Mesendoderm (in vitro differentiated cells): ENCODE measurements around the gene ZNF627.
A peak's percentile ranks its signal among the peaks of the same experiment; 100 is the strongest.
"Not testable (repeated sequence)": the region's sequence is repeated elsewhere in the genome, so short reads cannot be mapped to it uniquely, and the experiment has no call there.

Experiments
- DNase-seq: peaks from one replicate; pipeline ENCODE4 v3.0.0; 2013
- H2AK5ac ChIP-seq: 2 replicates; pipeline ENCODE4 v1.6.1; 2013; ENCODE audit warnings: low read length, inconsistent platforms
- H2BK120ac ChIP-seq: 2 replicates; pipeline ENCODE4 v1.6.1; 2013; ENCODE audit warnings: low read depth, mild to moderate bottlenecking, low read length, moderate library complexity, mixed read lengths
- H2BK15ac ChIP-seq: replicated peaks from 2 replicates; pipeline ENCODE4 v1.6.1; 2013; ENCODE audit warnings: low read depth, mild to moderate bottlenecking, moderate library complexity
- H2BK5ac ChIP-seq: 2 replicates; pipeline ENCODE4 v1.6.1; 2013; ENCODE audit warnings: low read length, inconsistent platforms
- H3K18ac ChIP-seq: 2 replicates; pipeline ENCODE4 v1.6.1; 2013; ENCODE audit warnings: mild to moderate bottlenecking, low read length, mixed read lengths
- H3K23ac ChIP-seq: one replicate; pipeline ENCODE4 v1.6.1; 2013; ENCODE audit warnings: low read length
- H3K27ac ChIP-seq: 2 replicates; pipeline ENCODE4 v1.5.1; 2013; ENCODE audit warnings: low read depth, mild to moderate bottlenecking, inconsistent platforms, low read length, moderate library complexity
- H3K27me3 ChIP-seq: 2 replicates; pipeline ENCODE4 v1.6.1; 2013; ENCODE audit warnings: low read length, control low read depth, mild to moderate bottlenecking, inconsistent platforms; ENCODE audit not compliant: insufficient read depth, poor library complexity
- H3K36me3 ChIP-seq: 2 replicates; pipeline ENCODE4 v1.6.1; 2013; ENCODE audit warnings: low read length, inconsistent platforms; ENCODE audit not compliant: control insufficient read depth, insufficient read depth
- H3K4ac ChIP-seq: one replicate; pipeline ENCODE4 v1.6.1; 2013; ENCODE audit warnings: low read depth, mild to moderate bottlenecking, low read length, moderate library complexity
- H3K4me1 ChIP-seq: 2 replicates; pipeline ENCODE4 v1.6.1; 2013; ENCODE audit warnings: low read depth, low read length, inconsistent platforms; ENCODE audit not compliant: control insufficient read depth
- H3K4me2 ChIP-seq: 2 replicates; pipeline ENCODE4 v1.6.1; 2013; ENCODE audit warnings: low read length
- H3K4me3 ChIP-seq: 2 replicates; pipeline ENCODE4 v1.5.1; 2013; ENCODE audit warnings: mild to moderate bottlenecking, low read length
- H3K56ac ChIP-seq: one replicate; pipeline ENCODE4 v1.6.1; 2013; ENCODE audit warnings: low read length
- H3K79me1 ChIP-seq: 2 replicates; pipeline ENCODE4 v1.6.1; 2013; ENCODE audit warnings: low read length, inconsistent platforms
- H3K79me2 ChIP-seq: 2 replicates; pipeline ENCODE4 v1.6.1; 2013; ENCODE audit warnings: mild to moderate bottlenecking, low read length; ENCODE audit not compliant: control insufficient read depth, insufficient read depth
- H3K9ac ChIP-seq: 2 replicates; pipeline ENCODE4 v1.6.1; 2013; ENCODE audit warnings: low read length, inconsistent platforms
- H4K5ac ChIP-seq: one replicate; pipeline ENCODE4 v1.6.1; 2013; ENCODE audit warnings: low read length
- H4K8ac ChIP-seq: one replicate; pipeline ENCODE4 v1.6.1; 2013; ENCODE audit warnings: low read depth, mild to moderate bottlenecking, control low read depth, low read length, moderate library complexity
- WGBS: extraction: QIAGEN DNeasy Blood & Tissue Kit; methylation state at CpG from one replicate; pipeline ENCODE4 v1.1.7; 2013; ENCODE audit warnings: low lambda C conversion rate, missing lambda C conversion rate; ENCODE audit not compliant: insufficient coverage; ENCODE audit errors: extremely low coverage; 5-methylcytosine and 5-hydroxymethylcytosine counted together

Gene ZNF627

GRCh38 chr19:11622401-11622800 is 25.1 kb downstream of the ZNF627 start:
- not testable (repeated sequence) for H4K8ac ChIP-seq, H3K9ac ChIP-seq, H3K27me3 ChIP-seq, H2BK5ac ChIP-seq, H3K4me3 ChIP-seq, H3K79me2 ChIP-seq, H3K23ac ChIP-seq, DNase-seq, H3K4ac ChIP-seq, H3K18ac ChIP-seq, H2BK15ac ChIP-seq, H2AK5ac ChIP-seq, H3K79me1 ChIP-seq, H3K27ac ChIP-seq, H3K56ac ChIP-seq, H3K4me1 ChIP-seq, H3K4me2 ChIP-seq, H2BK120ac ChIP-seq, H4K5ac ChIP-seq
- H3K36me3 ChIP-seq: peaks cover 14% of the 10 kb centered on the region
- WGBS: no CpG with 5 or more reads among the region's 3 CpGs

GRCh38 chr19:11624069-11624463 is 26.8 kb downstream of the ZNF627 start:
- Histone ChIP-seq H3K9ac (no peak overlapping the region), H3K4me2 (no peak overlapping the region), H3K56ac (no peak overlapping the region), H3K18ac (no peak overlapping the region), H2BK5ac (no peak overlapping the region), H2BK15ac (no peak overlapping the region), H3K4me3 (no peak overlapping the region), H3K27ac (no peak overlapping the region), H3K4ac (no peak overlapping the region), H3K4me1 (no peaks in the 10 kb centered on the region), H4K5ac (no peak overlapping the region), H3K36me3 (peaks cover 6% of the 10 kb centered on the region), H3K23ac (no peak overlapping the region), H4K8ac (no peak overlapping the region), H3K79me1 (no peaks in the 10 kb centered on the region), H2BK120ac (no peak overlapping the region), H3K27me3 (no peaks in the 10 kb centered on the region), H3K79me2 (no peaks in the 10 kb centered on the region), H2AK5ac (no peak overlapping the region)
- no peak for DNase-seq
- WGBS: no CpG with 5 or more reads among the region's 4 CpGs

GRCh38 chr19:11626252-11626651 is 29.0 kb downstream of the ZNF627 start:
- WGBS: no CpG with 5 or more reads among the region's 15 CpGs
- no peak overlapping the region for H3K4me3 ChIP-seq

GRCh38 chr19:11633223-11633622 is 35.9 kb downstream of the ZNF627 start:
- WGBS: no CpG with 5 or more reads among the region's 9 CpGs
- Histone ChIP-seq H2BK15ac (no peak overlapping the region), H3K79me2 (no peaks in the 10 kb centered on the region), H3K4ac (no peak overlapping the region), H4K8ac (no peak overlapping the region), H2AK5ac (no peak overlapping the region), H4K5ac (no peak overlapping the region), H3K9ac (no peak overlapping the region), H3K4me3 (no peak overlapping the region), H3K56ac (no peak overlapping the region), H2BK120ac (no peak overlapping the region), H3K4me2 (no peak overlapping the region), H3K36me3 (no peaks in the 10 kb centered on the region), H3K18ac (no peak overlapping the region), H3K79me1 (no peaks in the 10 kb centered on the region), H2BK5ac (no peak overlapping the region), H3K4me1 (no peaks in the 10 kb centered on the region), H3K27ac (no peak overlapping the region), H3K23ac (no peak overlapping the region), H3K27me3 (no peaks in the 10 kb centered on the region)
- no peak for DNase-seq

More at GRCh38 chr19:11626252-11626651, 29.0 kb downstream of the ZNF627 start:
- H2AK5ac ChIP-seq: no peak overlapping the region
- no peak overlapping the region for H3K18ac ChIP-seq
- no peak overlapping the region for H3K4ac ChIP-seq
- H3K27me3 ChIP-seq: no peaks in the 10 kb centered on the region
- no peak overlapping the region for H2BK120ac ChIP-seq
- no peaks in the 10 kb centered on the region for H3K79me1 ChIP-seq
- no peak overlapping the region for H2BK15ac ChIP-seq
- H3K79me2 ChIP-seq: no peaks in the 10 kb centered on the region
- no peak overlapping the region for H3K27ac ChIP-seq
- no peaks in the 10 kb centered on the region for H3K36me3 ChIP-seq
- H4K5ac ChIP-seq: no peak overlapping the region
- no peak overlapping the region for H3K4me2 ChIP-seq
- no peak overlapping the region for H2BK5ac ChIP-seq
- H3K56ac ChIP-seq: no peak overlapping the region
- H4K8ac ChIP-seq: no peak overlapping the region
- no peak overlapping the region for H3K23ac ChIP-seq
- DNase-seq: no peak
- no peaks in the 10 kb centered on the region for H3K4me1 ChIP-seq
- H3K9ac ChIP-seq: no peak overlapping the region

- H2AK5ac ChIP-seq, H3K18ac ChIP-seq, H4K5ac ChIP-seq, H4K8ac ChIP-seq, H3K27ac ChIP-seq, H3K4me1 ChIP-seq, H3K9ac ChIP-seq, H3K23ac ChIP-seq, H3K4me2 ChIP-seq, H2BK5ac ChIP-seq, H2BK120ac ChIP-seq, H3K4me3 ChIP-seq, H3K27me3 ChIP-seq, H3K4ac ChIP-seq, DNase-seq, H3K36me3 ChIP-seq, H3K56ac ChIP-seq, H3K79me2 ChIP-seq, H3K79me1 ChIP-seq, H2BK15ac ChIP-seq: not testable (repeated sequence)
- WGBS: no CpG with 5 or more reads among the region's 3 CpGs
These were observed 36.9 kb downstream of the ZNF627 start for GRCh38 chr19:11634018-11634662.

- H3K4me1 ChIP-seq: no peaks in the 10 kb centered on the region
- no peak overlapping the region for H4K8ac ChIP-seq
- H3K79me1 ChIP-seq: peaks cover 3% of the 10 kb centered on the region
- no peak overlapping the region for H3K9ac ChIP-seq
- no peak overlapping the region for H3K18ac ChIP-seq
- H4K5ac ChIP-seq: no peak overlapping the region
- H2BK5ac ChIP-seq: no peak overlapping the region
- H2BK15ac ChIP-seq: no peak overlapping the region
- no peak overlapping the region for H3K27ac ChIP-seq
- H3K4me3 ChIP-seq: no peak overlapping the region
- no peaks in the 10 kb centered on the region for H3K36me3 ChIP-seq
- H2BK120ac ChIP-seq: no peak overlapping the region
- no peak for DNase-seq
- no peak overlapping the region for H3K56ac ChIP-seq
- no peak overlapping the region for H3K4ac ChIP-seq
- no peaks in the 10 kb centered on the region for H3K79me2 ChIP-seq
- no CpG with 5 or more reads among the region's 7 CpGs for WGBS
- H3K27me3 ChIP-seq: no peaks in the 10 kb centered on the region
- no peak overlapping the region for H3K23ac ChIP-seq
- no peak overlapping the region for H2AK5ac ChIP-seq
- H3K4me2 ChIP-seq: peak overlapping the region; percentile 18
These were observed 41.9 kb downstream of the ZNF627 start for GRCh38 chr19:11639245-11639601.
